T-cell (primary cell): Measurements from ENCODE around the gene CNOT9. TPM values are rescaled to one million over a fixed set of nuclear protein-coding genes. Genes with fewer than 3 reads are reported as not detected.
A peak's percentile ranks its signal among the peaks of the same experiment; 100 is the strongest.

Experiments
- ATAC-seq, 4 experiments: fragments of 200-7000 bp in 3 of 4; fragments of 150-1000 bp in 1 of 4; cut with Tn5 transposase; replicated peaks in 1 of 4; 1 replicate in 3 of 4; 2 replicates in 1 of 4; pipeline ENCODE4 v1.10.0; 2021; ENCODE audit warnings: moderate library complexity in 3 of 4, mild to moderate bottlenecking in 2 of 4, moderate number of reproducible peaks in 1 of 4
- CTCF ChIA-PET, 2 donors: fragments of 300-600 bp; sonication (Branson Sonifier 250); formaldehyde crosslinking; loops; one replicate each; lab custom pipeline; 2022; ENCODE audit warnings: antibody characterized with exemption in 2 of 2; lab: Charles Lee
- POLR2A ChIA-PET, 2 donors: fragments of 300-600 bp; sonication (Branson Sonifier 250); formaldehyde crosslinking; loops; one replicate each; lab custom pipeline; 2022; ENCODE audit warnings: antibody characterized with exemption in 2 of 2; lab: Charles Lee
- DNase-seq, 35 experiments: peaks; one replicate each; pipeline versions ENCODE4 v3.0.0 to v3.0.0-alpha.2; 2013 to 2023
- H3K27ac ChIP-seq: one replicate; pipeline ENCODE4 v1.5.1; 2013; ENCODE audit warnings: low read length
- H3K27me3 ChIP-seq, 2 experiments: replicated peaks in 1 of 2; 1 replicate in 1 of 2; 2 replicates in 1 of 2; pipeline versions ENCODE4 v1.6.1 to v1.7.0; 2013; ENCODE audit warnings: low read length in 1 of 2, mixed read lengths in 1 of 2; ENCODE audit not compliant: control insufficient read depth in 2 of 2, insufficient read depth in 2 of 2; ENCODE audit errors: extremely low read depth in 1 of 2
- H3K36me3 ChIP-seq, 2 donors: 1 replicate in 1 of 2; 2 replicates in 1 of 2; pipeline versions ENCODE4 v1.6.1 to v1.7.0; 2013; ENCODE audit warnings: low read length in 1 of 2; ENCODE audit not compliant: control insufficient read depth in 2 of 2, insufficient read depth in 1 of 2; ENCODE audit errors: extremely low read depth in 1 of 2
- H3K4me1 ChIP-seq, 2 experiments: 1 replicate in 1 of 2; 2 replicates in 1 of 2; pipeline versions ENCODE4 v1.6.1 to v1.7.0; 2013; ENCODE audit warnings: low read length in 2 of 2, mixed read lengths in 1 of 2; ENCODE audit not compliant: insufficient read depth in 2 of 2, control insufficient read depth in 1 of 2; ENCODE audit errors: extremely low read depth in 1 of 2
- H3K4me3 ChIP-seq, 2 donors: 1 replicate in 1 of 2; 2 replicates in 1 of 2; pipeline versions ENCODE4 v1.5.1 to v1.7.0; 2013; ENCODE audit warnings: mild to moderate bottlenecking in 2 of 2, low read length in 1 of 2, moderate library complexity in 1 of 2; ENCODE audit not compliant: control insufficient read depth in 1 of 2; ENCODE audit errors: extremely low read depth in 1 of 2
- H3K9me3 ChIP-seq: 2 replicates; pipeline ENCODE4 v1.7.0; 2013
- H3K27ac Mint-ChIP-seq, 2 donors: one replicate each; pipeline ENCODE4 v1.8.0; 2020 to 2021; ENCODE audit warnings: mild to moderate bottlenecking in 2 of 2, mixed read lengths in 2 of 2
- H3K27me3 Mint-ChIP-seq, 2 donors: one replicate each; pipeline ENCODE4 v1.8.0; 2021 to 2022; ENCODE audit warnings: mixed read lengths in 2 of 2
- H3K36me3 Mint-ChIP-seq: one replicate; pipeline ENCODE4 v1.8.0; 2021; ENCODE audit warnings: mixed read lengths
- H3K4me1 Mint-ChIP-seq, 3 donors: one replicate each; pipeline ENCODE4 v1.8.0; 2020 to 2022; ENCODE audit warnings: mixed read lengths in 3 of 3, mild to moderate bottlenecking in 1 of 3
- H3K4me3 Mint-ChIP-seq, 3 donors: one replicate each; pipeline ENCODE4 v1.8.0; 2020 to 2022; ENCODE audit warnings: mild to moderate bottlenecking in 3 of 3, mixed read lengths in 3 of 3, moderate library complexity in 3 of 3
- H3K9me3 Mint-ChIP-seq, 3 donors: one replicate each; pipeline ENCODE4 v1.8.0; 2020 to 2022; ENCODE audit warnings: mixed read lengths in 3 of 3
- WGBS: methylation state at CpG from one replicate; pipeline ENCODE4 v1.1.5; 2013; ENCODE audit warnings: missing lambda C conversion rate; ENCODE audit not compliant: insufficient coverage; 5-methylcytosine and 5-hydroxymethylcytosine counted together
- total RNA-seq, 35 experiments: library from RNA in 6 of 35; stranded (reverse) in 6 of 35; fragments of 120-200 nt in 1 of 35; gene quantifications; one replicate each; pipeline versions ENCODE4 v1.2.1 to v1.2.4 and lab custom pipeline; 2013 to 2026

The CNOT9 gene
- total RNA-seq, 5 donors from 2014 or later (not counting 1 experiment from before 2014, with no cell fraction given): 44.1 to 64.2 (median 50.2) TPM

- Histone ChIP-seq H3K4me3 (no peak overlapping the region), H3K27me3 (no peaks in the 10 kb centered on the region), H3K4me1 (no peaks in the 10 kb centered on the region), H3K36me3 (peaks cover 0 to 86% of the 10 kb centered on the region in 2 donors), H3K9me3 (no peaks in the 10 kb centered on the region), H3K27ac (no peak overlapping the region)
- no peak for DNase-seq
- CTCF ChIA-PET: no interaction called here
- H3K9me3 Mint-ChIP-seq: no peaks in the 10 kb centered on the region
- no peak for ATAC-seq
- peaks cover 0 to 18% (median 10%) of the 10 kb centered on the region in 3 donors for H3K4me1 Mint-ChIP-seq
- no peaks in the 10 kb centered on the region for H3K27me3 Mint-ChIP-seq
- H3K4me3 Mint-ChIP-seq: no peak overlapping the region
- no CpG with 5 or more reads among the region's 6 CpGs for WGBS
- peaks cover 42% of the 10 kb centered on the region for H3K36me3 Mint-ChIP-seq
- POLR2A ChIA-PET: no interaction called here
- peak overlapping the region in 1 of 2 donors; percentile 1 for H3K27ac Mint-ChIP-seq
Measured at GRCh38 chr2:218583983-218584850, 15.6 kb downstream of the CNOT9 start.

- Mint-ChIP-seq H3K27ac (no peak overlapping the region), H3K4me1 (peaks cover 0 to 12% (median 6%) of the 10 kb centered on the region in 3 donors), H3K4me3 (no peak overlapping the region), H3K36me3 (peaks cover 48% of the 10 kb centered on the region), H3K27me3 (no peaks in the 10 kb centered on the region), H3K9me3 (no peaks in the 10 kb centered on the region)
- no CpG with 5 or more reads among the region's 1 CpG for WGBS
- DNase-seq (no peak), ATAC-seq (no peak)
- H3K27me3 ChIP-seq: no peaks in the 10 kb centered on the region
- peaks cover 0 to 95% of the 10 kb centered on the region in 2 donors for H3K36me3 ChIP-seq
- no peaks in the 10 kb centered on the region for H3K4me1 ChIP-seq
- CTCF ChIA-PET: no interaction called here
- H3K27ac ChIP-seq: no peak overlapping the region
- no peaks in the 10 kb centered on the region for H3K9me3 ChIP-seq
- POLR2A ChIA-PET: interaction anchor here in 1 of 2 donors (0.7 kb wide), 1 partner anchor 10 kb away, joined by 9 read pairs; no protein-coding TSS in a partner anchor
- H3K4me3 ChIP-seq: no peak overlapping the region
Measured at GRCh38 chr2:218585541-218585940, 16.9 kb downstream of the CNOT9 start.

DNA sequence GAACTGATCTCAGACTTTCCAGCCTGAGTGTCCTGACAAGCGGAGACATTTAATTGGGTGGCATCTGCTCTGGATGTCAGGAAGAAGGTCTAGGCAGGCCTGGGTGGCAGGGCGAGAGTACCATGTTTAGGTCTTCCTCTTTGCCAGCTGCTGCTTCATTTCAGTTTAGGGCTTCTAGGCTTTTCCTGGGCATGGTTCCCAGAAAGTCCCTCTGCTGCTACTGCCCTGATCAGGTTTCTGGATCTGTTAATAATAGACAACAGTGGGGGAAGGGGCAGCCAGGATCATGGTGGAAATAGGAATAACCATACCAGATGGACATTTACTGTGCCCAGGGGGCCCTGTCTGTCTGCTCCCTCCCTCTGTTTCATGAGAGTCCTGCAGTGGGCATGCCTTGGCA, 36.8 kb downstream of the CNOT9 start:
- Mint-ChIP-seq H3K36me3 (no peaks in the 10 kb centered on the region), H3K4me3 (no peak overlapping the region), H3K27ac (no peak overlapping the region), H3K4me1 (no peaks in the 10 kb centered on the region), H3K9me3 (no peaks in the 10 kb centered on the region), H3K27me3 (peaks cover 14 to 16% of the 10 kb centered on the region in 2 donors)
- Histone ChIP-seq H3K36me3 (no peaks in the 10 kb centered on the region), H3K4me1 (no peaks in the 10 kb centered on the region), H3K4me3 (no peak overlapping the region), H3K27me3 (peaks cover 0 to 10% of the 10 kb centered on the region in 2 experiments), H3K9me3 (no peaks in the 10 kb centered on the region), H3K27ac (no peak overlapping the region)
- 94% methylated on average over 2 of the region's 2 CpGs for WGBS
- DNase-seq (no peak), ATAC-seq (no peak)
- POLR2A ChIA-PET: no interaction called here
- CTCF ChIA-PET: no interaction called here

GRCh38 chr2:218607436-218608115, 38.9 kb downstream of the CNOT9 start, which contains the start of gene PLCD4:
Gene PLCD4 (plus strand): TSS chr2:218607899. CDS start chr2:218615740, 7,841 bp downstream.
- CTCF ChIA-PET: no interaction called here
- H3K36me3 Mint-ChIP-seq: no peaks in the 10 kb centered on the region
- POLR2A ChIA-PET: no interaction called here
- WGBS: 45% methylated on average over 6 of the region's 8 CpGs
- DNase-seq: no peak
- no peaks in the 10 kb centered on the region for H3K9me3 Mint-ChIP-seq
- ATAC-seq: no peak
- no peaks in the 10 kb centered on the region for H3K4me1 Mint-ChIP-seq
- peaks cover 14 to 16% of the 10 kb centered on the region in 2 donors for H3K27me3 Mint-ChIP-seq
- no peaks in the 10 kb centered on the region for H3K36me3 ChIP-seq
- no peak within 1 kb of the TSS for H3K4me3 Mint-ChIP-seq
- no peaks in the 10 kb centered on the region for H3K9me3 ChIP-seq
- H3K27ac ChIP-seq: no peak within 1 kb of the TSS
- H3K27ac Mint-ChIP-seq: no peak within 1 kb of the TSS
- H3K4me1 ChIP-seq: no peaks in the 10 kb centered on the region
- no peak within 1 kb of the TSS for H3K4me3 ChIP-seq
- peaks cover 0 to 14% of the 10 kb centered on the region in 2 experiments for H3K27me3 ChIP-seq

DNA sequence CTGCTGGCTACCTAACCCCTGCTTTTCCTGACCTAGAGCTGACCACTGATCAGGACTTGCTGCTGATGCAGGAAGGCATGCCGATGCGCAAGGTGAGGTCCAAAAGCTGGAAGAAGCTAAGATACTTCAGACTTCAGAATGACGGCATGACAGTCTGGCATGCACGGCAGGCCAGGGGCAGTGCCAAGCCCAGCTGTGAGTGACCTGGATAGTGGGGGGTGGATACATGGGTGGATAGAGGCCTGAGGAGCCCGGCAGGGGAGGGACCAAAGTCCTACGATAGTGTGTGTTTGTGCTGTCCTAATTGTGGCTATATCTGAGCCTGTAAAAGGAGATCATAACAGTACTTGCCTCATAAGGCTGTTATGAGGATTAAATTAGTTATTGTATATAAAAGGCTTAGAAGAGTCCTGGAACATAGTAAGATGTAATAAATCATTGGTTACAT, 47.3 kb downstream of the CNOT9 start:
- no peak for ATAC-seq
- CTCF ChIA-PET: no interaction called here
- H3K36me3 ChIP-seq: no peaks in the 10 kb centered on the region
- H3K4me3 ChIP-seq: no peak overlapping the region
- Mint-ChIP-seq H3K4me1 (no peaks in the 10 kb centered on the region), H3K36me3 (no peaks in the 10 kb centered on the region), H3K27me3 (no peaks in the 10 kb centered on the region), H3K9me3 (no peaks in the 10 kb centered on the region), H3K4me3 (no peak overlapping the region), H3K27ac (no peak overlapping the region)
- 91% methylated on average over 6 of the region's 6 CpGs for WGBS
- H3K4me1 ChIP-seq: no peaks in the 10 kb centered on the region
- no peak overlapping the region for H3K27ac ChIP-seq
- H3K9me3 ChIP-seq: no peaks in the 10 kb centered on the region
- H3K27me3 ChIP-seq: peaks cover 0 to 9% of the 10 kb centered on the region in 2 experiments
- POLR2A ChIA-PET: no interaction called here
- no peak for DNase-seq

GRCh38 chr2:218618102-218618860, 49.6 kb downstream of the CNOT9 start:
- Histone ChIP-seq H3K9me3 (no peaks in the 10 kb centered on the region), H3K4me1 (peaks cover 0 to 3% of the 10 kb centered on the region in 2 experiments), H3K36me3 (no peaks in the 10 kb centered on the region), H3K27me3 (peaks cover 0 to 5% of the 10 kb centered on the region in 2 experiments), H3K4me3 (no peak overlapping the region), H3K27ac (no peak overlapping the region)
- Mint-ChIP-seq H3K9me3 (no peaks in the 10 kb centered on the region), H3K27me3 (no peaks in the 10 kb centered on the region), H3K27ac (no peak overlapping the region), H3K4me1 (peaks cover 0 to 3% (median 1%) of the 10 kb centered on the region in 3 donors), H3K36me3 (no peaks in the 10 kb centered on the region), H3K4me3 (no peak overlapping the region)
- POLR2A ChIA-PET: no interaction called here
- WGBS: 91% methylated on average over 9 of the region's 9 CpGs
- DNase-seq (no peak), ATAC-seq (no peak)
- CTCF ChIA-PET: no interaction called here
